GM19468 (cell line): Measurements from ENCODE around the gene RELT.

ENCODE experiments used
- ATAC-seq: cut with Tn5 transposase; IDR thresholded peaks from one replicate; pipeline ENCODE4 v1.9.1; 2021; ENCODE audit warnings: mild to moderate bottlenecking, moderate library complexity, moderate number of reproducible peaks; ENCODE audit not compliant: unreplicated experiment; ENCODE audit errors: extremely low read depth

The RELT gene

GRCh38 chr11:73367482-73368024 is 8.6 kb upstream of the RELT start:
- ATAC-seq = no peak

GRCh38 chr11:73372375-73372993 is 3.7 kb upstream of the RELT start:
- ATAC-seq = no peak

GRCh38 chr11:73374151-73374550 is 2.0 kb upstream of the RELT start:
- ATAC-seq = no peak

GRCh38 chr11:73375830-73376159 is 404 bp upstream of the RELT start:
- ATAC-seq = no peak

GRCh38 chr11:73376803-73377629 is 817 bp downstream of the RELT start:
- no peak for ATAC-seq

GRCh38 chr11:73379189-73379880 is 3.1 kb downstream of the RELT start:
- ATAC-seq = no peak

GRCh38 chr11:73380331-73380730 is 4.1 kb downstream of the RELT start:
- ATAC-seq = no peak

- ATAC-seq = no peak
Observed at GRCh38 chr11:73380897-73381410, 4.8 kb downstream of the RELT start.

- ATAC-seq = no peak
Observed at GRCh38 chr11:73381589-73381988, 5.4 kb downstream of the RELT start.

- no peak for ATAC-seq
Observed at GRCh38 chr11:73382183-73382582, 6.0 kb downstream of the RELT start.

- ATAC-seq = no peak
Observed at GRCh38 chr11:73382747-73383146, 6.5 kb downstream of the RELT start.

GRCh38 chr11:73383249-73384124 is 7.3 kb downstream of the RELT start:
- ATAC-seq = no peak

GRCh38 chr11:73384125-73384441 is 7.9 kb downstream of the RELT start:
- no peak for ATAC-seq

- ATAC-seq = no peak
Observed at GRCh38 chr11:73384531-73384871, 8.3 kb downstream of the RELT start.

GRCh38 chr11:73384872-73385689 is 8.9 kb downstream of the RELT start:
- no peak for ATAC-seq

- no peak for ATAC-seq
Observed at GRCh38 chr11:73386016-73386415, 9.8 kb downstream of the RELT start.

GRCh38 chr11:73386546-73386945 is 10.3 kb downstream of the RELT start:
- no peak for ATAC-seq

GRCh38 chr11:73387594-73388264 is 11.5 kb downstream of the RELT start:
- no peak for ATAC-seq
